ENCODE results near the gene PTGR3. TPM values are rescaled to one million over a fixed set of nuclear protein-coding genes. Genes with fewer than 3 reads are reported as not detected.

PTGR3 gene
- polyA plus RNA-seq, 5 donors: 39.3 to 51.9 (median 48.8) TPM

- no peak for DNase-seq
These were observed 8.2 kb upstream of the PTGR3 start for GRCh38 chr18:75216911-75217689.

GRCh38 chr18:75216212-75216910, 7.4 kb upstream of the PTGR3 start:
- no peak for DNase-seq

DNA sequence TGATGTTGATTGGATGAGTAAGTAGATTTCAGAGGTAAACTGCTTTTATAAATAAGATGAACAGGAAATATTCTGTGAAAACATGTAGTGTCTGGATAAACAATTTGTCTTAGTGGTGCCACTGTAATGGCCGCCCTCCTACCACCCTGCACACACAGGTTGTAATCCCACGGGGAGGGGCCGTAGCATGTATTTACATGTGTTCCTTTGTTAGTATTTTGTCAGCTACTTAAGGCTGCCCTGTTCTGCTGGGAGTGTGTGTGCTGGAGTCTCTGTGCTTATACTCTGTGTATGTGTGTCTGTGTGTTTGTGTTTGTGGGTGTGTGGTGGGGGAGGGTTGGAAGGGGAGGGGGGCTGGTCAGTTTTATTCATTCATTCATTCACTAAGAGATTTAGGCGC, 6.7 kb upstream of the PTGR3 start:
- DNase-seq: no peak

GRCh38 chr18:75214766-75215510, 6.0 kb upstream of the PTGR3 start:
- DNase-seq: no peak

DNA sequence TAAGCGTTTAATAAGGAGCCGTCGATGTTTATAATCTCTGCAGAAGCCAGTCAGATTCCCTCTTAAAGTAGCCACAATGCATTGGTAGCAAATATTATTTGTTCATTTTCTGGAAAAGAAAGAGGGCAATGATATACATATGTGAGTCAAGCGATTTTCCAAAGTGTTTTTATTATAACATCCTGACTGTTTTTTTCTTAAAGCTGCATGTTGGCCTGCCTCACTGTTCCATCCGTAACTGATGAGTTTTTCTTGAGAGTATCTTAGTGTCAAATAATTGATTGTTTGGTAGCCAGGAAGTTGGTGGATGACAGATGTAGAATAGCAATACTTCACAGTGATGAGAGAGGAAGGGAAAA, 5.4 kb upstream of the PTGR3 start:
- no peak for DNase-seq

GRCh38 chr18:75213611-75214331, 4.8 kb upstream of the PTGR3 start:
- no peak for DNase-seq

DNA sequence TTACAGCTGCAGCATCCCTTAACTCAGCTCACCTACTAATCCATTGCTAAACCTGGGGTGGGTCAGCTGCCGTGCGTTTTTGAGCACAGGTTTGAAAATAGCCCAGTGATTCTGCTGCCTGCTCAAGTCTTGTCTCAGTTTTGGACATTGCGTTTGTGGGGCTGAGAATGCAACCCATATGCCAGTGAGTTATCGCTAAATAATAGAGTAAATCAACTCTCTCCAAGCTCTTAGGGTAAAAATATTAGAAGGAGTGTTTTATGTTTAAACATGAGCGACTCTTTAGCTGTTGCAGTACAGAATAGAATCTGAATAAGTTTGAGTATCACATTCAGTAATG, 3.8 kb upstream of the PTGR3 start:
- no peak for DNase-seq

DNA sequence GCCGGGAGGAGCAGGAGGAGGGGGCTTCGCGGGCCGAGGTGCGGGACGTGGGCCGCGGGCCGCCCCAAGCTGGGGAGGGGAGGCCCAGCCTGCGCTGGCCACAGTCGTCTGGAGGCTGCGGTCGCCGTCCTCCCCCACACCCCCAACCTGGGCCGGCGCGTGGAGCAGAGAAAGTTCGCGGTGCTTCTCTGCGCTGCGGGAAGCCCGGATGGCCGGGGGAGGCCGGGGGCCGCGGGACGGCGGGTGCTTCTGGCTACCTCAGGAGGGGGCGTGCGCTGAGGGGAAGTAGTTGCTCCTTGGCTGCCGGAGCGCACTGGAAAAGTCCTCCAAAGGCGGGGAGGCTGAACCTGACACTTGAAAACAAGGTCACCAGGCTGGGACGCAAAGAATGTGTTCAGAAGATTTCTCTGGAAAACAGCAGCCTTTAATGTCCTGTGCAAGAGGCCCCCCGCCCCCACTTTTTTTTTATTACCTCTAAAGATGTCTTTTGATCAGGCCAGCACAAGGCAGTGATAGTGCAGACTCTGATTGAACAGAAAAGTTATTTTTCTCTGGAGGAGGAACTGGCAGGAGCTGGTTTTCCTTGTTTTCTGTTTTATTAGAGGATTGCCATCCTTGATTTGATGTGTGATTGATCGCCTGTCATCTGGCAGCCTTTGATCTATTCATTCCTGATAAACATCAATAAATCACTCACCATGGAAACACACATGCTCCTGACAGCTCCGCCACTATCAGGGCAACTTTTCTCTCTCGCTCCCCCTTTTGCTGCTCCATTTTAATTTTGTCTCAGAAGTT, 3.2 kb upstream of the PTGR3 start:
- peak in 1 of 2 donors; percentile 40 for DNase-seq

DNA sequence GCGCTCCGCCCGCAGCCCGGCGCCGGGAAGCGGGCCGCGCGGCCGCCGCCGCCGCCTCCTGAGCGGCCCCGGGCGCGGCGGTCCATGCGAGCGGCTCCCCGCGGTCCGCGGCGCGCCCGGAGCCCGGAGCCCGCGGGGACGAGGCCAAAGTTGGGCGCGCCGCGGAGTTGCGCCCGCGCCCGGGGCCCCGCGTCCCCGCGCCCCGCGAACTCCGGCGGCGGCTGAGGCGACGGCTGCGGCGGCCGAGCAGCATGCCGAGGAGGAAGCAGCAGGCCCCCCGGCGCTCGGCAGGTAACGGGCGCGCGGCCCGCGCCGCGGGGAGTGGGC, 2.6 kb upstream of the PTGR3 start:
- no peak for DNase-seq

- no peak for DNase-seq
These were observed 2.2 kb upstream of the PTGR3 start for GRCh38 chr18:75211002-75211621.

GRCh38 chr18:75210274-75211001, 1.5 kb upstream of the PTGR3 start, which contains the start of gene TSHZ1:
Gene TSHZ1, plus strand, starts transcription at chr18:75210797. Its CDS starts 1,080 bp downstream, at chr18:75211877.
- DNase-seq: peak; percentile 77 to 81

GRCh38 chr18:75209951-75210258, 966 bp upstream of the PTGR3 start:
- no peak for DNase-seq

DNA sequence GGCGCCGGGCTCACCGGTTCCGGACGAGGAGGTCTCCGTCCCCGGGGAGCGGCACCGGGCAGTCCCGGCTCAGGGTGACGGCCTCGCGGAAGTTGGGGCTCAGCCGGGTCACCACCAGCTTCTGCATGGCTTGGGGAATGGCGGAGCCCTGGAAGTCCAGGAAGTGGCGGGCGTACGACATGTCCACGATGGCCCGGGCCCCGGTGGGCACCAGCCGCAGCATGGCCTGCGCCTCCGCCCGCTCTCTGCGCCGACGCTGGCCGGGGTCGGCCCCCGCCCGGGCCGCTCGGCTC, 157 bp downstream of the PTGR3 start:
- no peak for DNase-seq

- peak in 1 of 2 donors; percentile 52 for DNase-seq
These were observed 644 bp downstream of the PTGR3 start for GRCh38 chr18:75208155-75208835.

GRCh38 chr18:75207310-75208154, 1.4 kb downstream of the PTGR3 start:
- no peak for DNase-seq

DNA sequence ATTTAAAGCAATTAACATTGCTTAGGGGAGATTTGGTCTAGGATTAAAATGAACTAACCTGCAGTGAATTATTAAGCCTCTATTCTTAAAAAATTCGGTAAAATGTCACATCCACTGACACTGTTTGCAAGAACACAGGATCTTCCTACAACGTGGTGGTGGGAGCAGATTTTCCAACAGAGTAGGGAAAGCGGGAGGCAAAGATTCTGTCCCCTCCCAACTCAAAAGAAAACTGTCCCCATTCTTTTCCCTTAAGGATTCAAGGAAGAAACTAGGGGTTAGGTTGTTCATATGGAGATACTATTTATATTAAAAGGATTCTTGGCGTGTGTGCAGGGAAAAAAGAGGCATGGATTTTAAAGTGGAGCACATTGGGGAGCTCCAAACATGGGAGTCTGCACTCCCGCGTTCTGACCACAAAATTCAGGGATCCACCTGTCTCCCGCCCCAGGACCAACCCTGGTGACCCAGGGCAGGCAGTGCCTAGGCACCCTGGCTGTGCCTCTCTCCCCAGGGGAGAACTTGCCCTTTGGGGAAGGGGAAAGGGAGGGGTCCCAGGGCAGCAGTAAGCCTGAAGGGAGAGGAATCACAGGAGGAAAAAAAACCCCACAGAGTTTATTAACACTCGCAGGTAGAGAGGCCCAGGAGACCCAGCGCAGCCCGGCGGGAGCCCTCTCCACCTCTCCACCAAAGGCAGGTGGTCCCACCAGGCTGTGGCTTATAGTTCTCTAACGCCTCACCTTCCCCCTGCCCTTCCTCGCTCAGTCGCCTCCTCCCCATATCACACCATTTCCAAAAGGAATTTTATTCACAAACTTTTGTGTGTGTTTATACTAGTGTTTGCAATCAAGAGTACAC, 2.3 kb downstream of the PTGR3 start:
- no peak for DNase-seq

- DNase-seq: peak in 1 of 2 donors; percentile 70
These were observed 3.3 kb downstream of the PTGR3 start for GRCh38 chr18:75205514-75206132.
